Neural cell (in vitro differentiated cells): ENCODE results near the gene LRRC27.

Experiments used
- CTCF ChIP-seq: fragments of 450-650 bp; IDR thresholded peaks from 2 replicates; pipeline ENCODE4 v1.5.1; 2014; ENCODE audit warnings: antibody characterized with exemption, mild to moderate bottlenecking, moderate library complexity; ENCODE audit not compliant: poor library complexity, severe bottlenecking
- EZH2 ChIP-seq: fragments of 200-600, 300-800 bp; shearing (Covaris generic), sonication (generic); IDR thresholded peaks from 2 replicates; pipeline ENCODE4 v1.6.1; 2014; ENCODE audit warnings: antibody characterized with exemption, low read length, borderline replicate concordance, mild to moderate bottlenecking; ENCODE audit not compliant: insufficient read depth, poor library complexity, severe bottlenecking
- MXI1 ChIP-seq: fragments of 450-650 bp; conservative IDR thresholded peaks from 2 replicates; pipeline ENCODE4 v1.6.1; 2014; ENCODE audit warnings: antibody characterized with exemption, mild to moderate bottlenecking; ENCODE audit not compliant: poor library complexity, severe bottlenecking
- POLR2AphosphoS5 ChIP-seq: IDR thresholded peaks from 2 replicates; pipeline ENCODE4 v1.6.1; 2012
- RAD21 ChIP-seq: fragments of 450-650 bp; conservative IDR thresholded peaks from 2 replicates; pipeline ENCODE4 v1.6.1; 2014; ENCODE audit warnings: antibody characterized with exemption, mild to moderate bottlenecking, moderate library complexity
- TF ChIP-seq, protein P1 (sequence below): IDR thresholded peaks from 2 replicates; pipeline ENCODE4 v1.6.1; 2012; ENCODE audit warnings: borderline replicate concordance

DNA sequence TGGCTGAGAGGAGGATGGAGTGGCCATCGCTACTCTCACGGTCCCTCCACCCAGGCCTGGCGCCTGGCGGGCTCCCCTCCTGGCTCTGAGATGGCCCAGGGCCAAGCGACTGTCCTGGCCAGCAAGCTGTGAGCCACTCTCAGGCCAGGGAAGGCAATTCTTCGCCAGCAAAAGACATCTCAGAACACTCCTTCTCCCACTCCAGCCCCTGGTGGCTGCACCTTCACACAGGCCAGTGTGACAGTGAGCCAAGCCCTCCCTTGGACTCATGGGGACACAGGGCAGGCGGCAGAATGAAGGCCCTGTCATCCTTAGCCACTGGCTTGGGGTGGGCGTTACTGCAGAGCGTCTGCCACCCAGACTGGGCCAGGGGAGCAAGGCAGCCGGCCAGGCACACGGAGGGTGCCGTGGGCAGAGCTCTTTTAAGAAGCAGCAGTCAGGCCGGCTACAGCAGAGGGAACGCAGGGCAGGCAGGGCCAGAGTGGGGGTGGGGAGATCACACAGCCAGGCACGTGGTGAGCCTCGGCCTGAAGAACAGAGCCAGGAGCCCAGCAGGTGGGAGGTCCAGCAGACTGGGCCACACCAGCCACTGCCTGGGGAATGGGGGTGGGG lies 38.7 kb upstream of the LRRC27 start:
- TF ChIP-seq RAD21, result no peak
- no peak for TF ChIP-seq MXI1
- TF ChIP-seq EZH2, result no peak
- no peak for TF ChIP-seq CTCF
- TF ChIP-seq, protein P1, sequence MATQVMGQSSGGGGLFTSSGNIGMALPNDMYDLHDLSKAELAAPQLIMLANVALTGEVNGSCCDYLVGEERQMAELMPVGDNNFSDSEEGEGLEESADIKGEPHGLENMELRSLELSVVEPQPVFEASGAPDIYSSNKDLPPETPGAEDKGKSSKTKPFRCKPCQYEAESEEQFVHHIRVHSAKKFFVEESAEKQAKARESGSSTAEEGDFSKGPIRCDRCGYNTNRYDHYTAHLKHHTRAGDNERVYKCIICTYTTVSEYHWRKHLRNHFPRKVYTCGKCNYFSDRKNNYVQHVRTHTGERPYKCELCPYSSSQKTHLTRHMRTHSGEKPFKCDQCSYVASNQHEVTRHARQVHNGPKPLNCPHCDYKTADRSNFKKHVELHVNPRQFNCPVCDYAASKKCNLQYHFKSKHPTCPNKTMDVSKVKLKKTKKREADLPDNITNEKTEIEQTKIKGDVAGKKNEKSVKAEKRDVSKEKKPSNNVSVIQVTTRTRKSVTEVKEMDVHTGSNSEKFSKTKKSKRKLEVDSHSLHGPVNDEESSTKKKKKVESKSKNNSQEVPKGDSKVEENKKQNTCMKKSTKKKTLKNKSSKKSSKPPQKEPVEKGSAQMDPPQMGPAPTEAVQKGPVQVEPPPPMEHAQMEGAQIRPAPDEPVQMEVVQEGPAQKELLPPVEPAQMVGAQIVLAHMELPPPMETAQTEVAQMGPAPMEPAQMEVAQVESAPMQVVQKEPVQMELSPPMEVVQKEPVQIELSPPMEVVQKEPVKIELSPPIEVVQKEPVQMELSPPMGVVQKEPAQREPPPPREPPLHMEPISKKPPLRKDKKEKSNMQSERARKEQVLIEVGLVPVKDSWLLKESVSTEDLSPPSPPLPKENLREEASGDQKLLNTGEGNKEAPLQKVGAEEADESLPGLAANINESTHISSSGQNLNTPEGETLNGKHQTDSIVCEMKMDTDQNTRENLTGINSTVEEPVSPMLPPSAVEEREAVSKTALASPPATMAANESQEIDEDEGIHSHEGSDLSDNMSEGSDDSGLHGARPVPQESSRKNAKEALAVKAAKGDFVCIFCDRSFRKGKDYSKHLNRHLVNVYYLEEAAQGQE, result no peak
- TF ChIP-seq POLR2AphosphoS5, result no peak
